ENCODE measurements around the gene EEF2. TPM values are rescaled to one million over a fixed set of nuclear protein-coding genes. Genes with fewer than 3 reads are reported as not detected.
A peak's percentile ranks its signal among the peaks of the same experiment; 100 is the strongest.

EEF2 gene
- polyA plus RNA-seq, 3 donors: 264 to 836 (median 323) TPM

DNA sequence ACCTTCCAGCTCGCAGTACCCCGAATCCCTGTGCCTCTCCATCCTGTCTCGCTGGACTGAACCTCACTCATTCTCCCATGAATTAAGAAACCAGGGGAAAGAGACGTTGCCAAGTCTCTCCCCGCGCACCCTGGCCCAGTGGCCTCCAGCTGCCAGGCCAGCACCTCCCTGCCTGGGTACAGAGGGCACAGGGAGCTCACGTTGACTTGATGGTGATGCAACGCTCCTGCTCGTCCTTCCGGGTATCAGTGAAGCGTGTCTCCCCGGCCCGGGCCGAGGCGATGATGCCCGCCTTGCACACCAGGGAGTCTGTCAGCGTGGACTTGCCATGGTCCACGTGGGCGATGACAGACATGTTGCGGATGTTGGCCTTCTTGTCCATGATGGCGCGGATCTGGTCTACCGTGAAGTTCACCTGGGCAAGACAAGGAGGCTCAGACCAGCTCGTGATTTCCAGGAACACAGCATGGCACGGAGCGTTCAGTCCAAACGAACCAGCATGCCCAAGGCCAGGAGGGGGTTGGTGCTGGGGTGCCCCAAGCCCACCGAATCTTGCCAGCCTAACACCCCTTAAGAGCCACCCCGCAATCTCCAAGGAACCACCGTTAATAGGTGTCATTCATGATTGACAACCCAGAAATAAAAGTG, 1.2 kb downstream of the EEF2 start:
- Mint-ChIP-seq H3K4me1 (peaks cover 39% of the 10 kb centered on the region), H3K27ac (peak overlapping the region; percentile 93 to 99 (median 96)), H3K36me3 (peaks cover 49 to 53% of the 10 kb centered on the region in 2 donors), H3K4me3 (peak overlapping the region; percentile 96 to 97), H3K27me3 (ENCODE audit: low read depth in 3 of 3) (no peaks in the 10 kb centered on the region), H3K9me3 (peaks cover 0 to 2% (median 0%) of the 10 kb centered on the region in 7 donors)
- intact Hi-C loops (cut with micrococcal nuclease): loop anchor here in 1 of 2 donors (2.0 kb wide), 1 partner anchor 13 kb away; the partner anchor contains the start of gene DAPK3
- Histone ChIP-seq H3K9me3 (replicated peaks in 1 of 2; ENCODE audit: control insufficient read depth in 1 of 2, insufficient read depth in 1 of 2, low read length in 2 of 2) (no peaks in the 10 kb centered on the region), H3K36me3 (replicated peaks in 1 of 2; ENCODE audit: control insufficient read depth in 1 of 2, insufficient read depth in 2 of 2, low read length in 2 of 2) (peaks cover 52 to 53% of the 10 kb centered on the region in 2 donors), H3K4me1 (ENCODE audit: control insufficient read depth in 1 of 2, insufficient read depth in 2 of 2, low read length in 2 of 2) (peaks cover 35 to 44% of the 10 kb centered on the region in 2 donors), H3K79me2 (ENCODE audit: insufficient read depth, low read length) (peaks cover 63% of the 10 kb centered on the region), H4K20me1 (ENCODE audit: insufficient read depth, low read length) (peaks cover 74% of the 10 kb centered on the region), H3K9ac (ENCODE audit: insufficient read depth, low read length, poor library complexity, severe bottlenecking) (peak overlapping the region; percentile 92), H3K27ac (ENCODE audit: low read depth in 1 of 2, low read length in 2 of 2) (peak overlapping the region; percentile 29 to 93), H3K4me3 (replicated peaks in 1 of 3; ENCODE audit: low read depth in 2 of 3, low read length in 3 of 3) (peak overlapping the region; percentile 76 to 97 (median 93)), H2AFZ (ENCODE audit: insufficient read depth, low read depth, low read length, poor library complexity, severe bottlenecking) (no peak overlapping the region), H3K4me2 (replicated peaks; ENCODE audit: extremely low read depth, low read length, poor library complexity, severe bottlenecking) (peak overlapping the region; percentile 84), H3K27me3 (ENCODE audit: control insufficient read depth in 2 of 2, insufficient read depth in 2 of 2, low read length in 2 of 2) (no peaks in the 10 kb centered on the region)
- WGBS (ENCODE audit: insufficient coverage): 45% methylated on average over 24 of the region's 30 CpGs
- DNase-seq: peak; percentile 12 to 53 (median 41)
- TF ChIP-seq, protein P1, sequence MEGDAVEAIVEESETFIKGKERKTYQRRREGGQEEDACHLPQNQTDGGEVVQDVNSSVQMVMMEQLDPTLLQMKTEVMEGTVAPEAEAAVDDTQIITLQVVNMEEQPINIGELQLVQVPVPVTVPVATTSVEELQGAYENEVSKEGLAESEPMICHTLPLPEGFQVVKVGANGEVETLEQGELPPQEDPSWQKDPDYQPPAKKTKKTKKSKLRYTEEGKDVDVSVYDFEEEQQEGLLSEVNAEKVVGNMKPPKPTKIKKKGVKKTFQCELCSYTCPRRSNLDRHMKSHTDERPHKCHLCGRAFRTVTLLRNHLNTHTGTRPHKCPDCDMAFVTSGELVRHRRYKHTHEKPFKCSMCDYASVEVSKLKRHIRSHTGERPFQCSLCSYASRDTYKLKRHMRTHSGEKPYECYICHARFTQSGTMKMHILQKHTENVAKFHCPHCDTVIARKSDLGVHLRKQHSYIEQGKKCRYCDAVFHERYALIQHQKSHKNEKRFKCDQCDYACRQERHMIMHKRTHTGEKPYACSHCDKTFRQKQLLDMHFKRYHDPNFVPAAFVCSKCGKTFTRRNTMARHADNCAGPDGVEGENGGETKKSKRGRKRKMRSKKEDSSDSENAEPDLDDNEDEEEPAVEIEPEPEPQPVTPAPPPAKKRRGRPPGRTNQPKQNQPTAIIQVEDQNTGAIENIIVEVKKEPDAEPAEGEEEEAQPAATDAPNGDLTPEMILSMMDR (IDR thresholded peaks at IDR 0.05): no peak

DNA sequence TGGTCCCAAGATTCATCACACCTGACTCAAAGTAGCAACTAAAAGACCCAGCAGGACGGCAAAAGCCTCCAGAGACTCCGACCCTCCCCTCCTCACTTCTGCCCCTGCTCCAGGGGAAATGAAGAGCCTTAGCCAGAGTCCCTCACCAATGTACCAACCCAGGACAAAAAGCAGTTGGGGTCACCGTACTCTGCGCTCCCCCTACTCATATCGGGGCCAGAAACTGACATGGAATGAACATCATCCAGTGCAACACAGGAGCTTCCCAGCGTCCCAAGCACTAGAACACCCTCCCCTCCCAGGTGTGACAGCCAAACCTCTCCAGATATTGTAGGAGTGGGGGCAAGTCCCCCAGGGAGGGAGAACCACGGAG, 1.7 kb downstream of the EEF2 start:
- H3K27me3 Mint-ChIP-seq (ENCODE audit: low read depth in 3 of 3): no peaks in the 10 kb centered on the region
- Histone ChIP-seq H3K9me3 (replicated peaks in 1 of 2; ENCODE audit: control insufficient read depth in 1 of 2, insufficient read depth in 1 of 2, low read length in 2 of 2) (no peaks in the 10 kb centered on the region), H3K9ac (ENCODE audit: insufficient read depth, low read length, poor library complexity, severe bottlenecking) (peak overlapping the region; percentile 92), H3K27me3 (ENCODE audit: control insufficient read depth in 2 of 2, insufficient read depth in 2 of 2, low read length in 2 of 2) (no peaks in the 10 kb centered on the region), H2AFZ (ENCODE audit: insufficient read depth, low read depth, low read length, poor library complexity, severe bottlenecking) (no peak overlapping the region), H3K36me3 (replicated peaks in 1 of 2; ENCODE audit: control insufficient read depth in 1 of 2, insufficient read depth in 2 of 2, low read length in 2 of 2) (peaks cover 56 to 58% of the 10 kb centered on the region in 2 donors), H3K4me3 (replicated peaks in 1 of 3; ENCODE audit: low read depth in 2 of 3, low read length in 3 of 3) (peak overlapping the region in 1 of 3 experiments; percentile 97), H3K79me2 (ENCODE audit: insufficient read depth, low read length) (peaks cover 67% of the 10 kb centered on the region), H3K4me2 (replicated peaks; ENCODE audit: extremely low read depth, low read length, poor library complexity, severe bottlenecking) (peak overlapping the region; percentile 84), H3K4me1 (ENCODE audit: control insufficient read depth in 1 of 2, insufficient read depth in 2 of 2, low read length in 2 of 2) (peaks cover 35 to 44% of the 10 kb centered on the region in 2 donors), H3K27ac (ENCODE audit: low read depth in 1 of 2, low read length in 2 of 2) (peak overlapping the region; percentile 29 to 93), H4K20me1 (ENCODE audit: insufficient read depth, low read length) (peaks cover 79% of the 10 kb centered on the region)
- DNase-seq: no peak
- H3K4me1 Mint-ChIP-seq: peaks cover 39% of the 10 kb centered on the region
- intact Hi-C loops (cut with micrococcal nuclease): no loop called here
- H3K9me3 Mint-ChIP-seq: peaks cover 0 to 2% (median 0%) of the 10 kb centered on the region in 7 donors
- peak overlapping the region in 5 of 7 donors; percentile 50 to 97 (median 93) for H3K27ac Mint-ChIP-seq
- H3K4me3 Mint-ChIP-seq: peak overlapping the region; percentile 96 to 97
- TF ChIP-seq, protein P1 (IDR thresholded peaks at IDR 0.05): no peak
- 92% methylated on average over 2 of the region's 7 CpGs for WGBS (ENCODE audit: insufficient coverage)
- H3K36me3 Mint-ChIP-seq: peaks cover 52 to 58% of the 10 kb centered on the region in 2 donors

Measured in CD14-positive monocyte (primary cell).